CD4-positive, alpha-beta T cell treated with Interleukin-10 for 1 hour (primary cell): ENCODE results near the gene TMEM30A.
A peak's percentile ranks its signal among the peaks of the same experiment; 100 is the strongest.

Source experiments
- DNase-seq: peaks from one replicate; pipeline ENCODE4 v3.0.0-alpha.2; 2020

The TMEM30A gene

GRCh38 chr6:75261299-75261698 is 23.3 kb downstream of the TMEM30A start:
- no peak for DNase-seq

- no peak for DNase-seq
Measured at GRCh38 chr6:75257343-75258087, 27.1 kb downstream of the TMEM30A start.

GRCh38 chr6:75250552-75250951 is 34.0 kb downstream of the TMEM30A start:
- no peak for DNase-seq

- DNase-seq, result no peak
Measured at GRCh38 chr6:75249837-75250236, 34.8 kb downstream of the TMEM30A start.

- no peak for DNase-seq
Measured at GRCh38 chr6:75246386-75246785, 38.2 kb downstream of the TMEM30A start.

GRCh38 chr6:75244063-75244584 is 40.5 kb downstream of the TMEM30A start:
- DNase-seq, result no peak

- peak; percentile 92 for DNase-seq
Measured at GRCh38 chr6:75243333-75244062, 41.1 kb downstream of the TMEM30A start, which contains the start of gene COX7A2. Gene COX7A2, minus strand, starts transcription at chr6:75243801. Its CDS starts 67 bp downstream, at chr6:75243734.

GRCh38 chr6:75236630-75237029 is 48.0 kb downstream of the TMEM30A start:
- no peak for DNase-seq

- no peak for DNase-seq
Measured at GRCh38 chr6:75235271-75235670, 49.3 kb downstream of the TMEM30A start.

GRCh38 chr6:75234126-75234865 is 50.3 kb downstream of the TMEM30A start:
- DNase-seq, result no peak

GRCh38 chr6:75233092-75233615 is 51.4 kb downstream of the TMEM30A start:
- no peak for DNase-seq

GRCh38 chr6:75230484-75231325 is 53.9 kb downstream of the TMEM30A start:
- no peak for DNase-seq

GRCh38 chr6:75224303-75224926 is 60.2 kb downstream of the TMEM30A start:
- no peak for DNase-seq

GRCh38 chr6:75223428-75223827 is 61.2 kb downstream of the TMEM30A start:
- no peak for DNase-seq

- DNase-seq, result no peak
Measured at GRCh38 chr6:75222261-75222660, 62.3 kb downstream of the TMEM30A start.

GRCh38 chr6:75221116-75221515 is 63.5 kb downstream of the TMEM30A start:
- no peak for DNase-seq

- no peak for DNase-seq
Measured at GRCh38 chr6:75220357-75220756, 64.2 kb downstream of the TMEM30A start.

- DNase-seq, result no peak
Measured at GRCh38 chr6:75219263-75219662, 65.3 kb downstream of the TMEM30A start.

GRCh38 chr6:75217193-75217592 is 67.4 kb downstream of the TMEM30A start:
- no peak for DNase-seq

- no peak for DNase-seq
Measured at GRCh38 chr6:75215291-75215690, 69.3 kb downstream of the TMEM30A start.

GRCh38 chr6:75213732-75214131 is 70.9 kb downstream of the TMEM30A start:
- DNase-seq, result no peak

GRCh38 chr6:75213112-75213511 is 71.5 kb downstream of the TMEM30A start:
- no peak for DNase-seq
